Right lobe of liver (tissue), 4 donors: ENCODE data around the gene DAPK2.

Source experiments
- CTCF ChIP-seq, 4 donors: fragments of 200-600 bp in 3 of 4; fragments of 450-650 bp in 1 of 4; IDR thresholded peaks; one replicate each; pipeline versions ENCODE4 v1.5.1 to v1.8.0; 2016 to 2022; ENCODE audit warnings: antibody characterized with exemption in 4 of 4, mild to moderate bottlenecking in 2 of 4
- POLR2A ChIP-seq: fragments of 450-650 bp; IDR thresholded peaks from one replicate; pipeline ENCODE4 v1.6.1; 2017; ENCODE audit warnings: antibody characterized with exemption, mild to moderate bottlenecking
- donor health status: DM: no; HTN: no; CAD: no.
- donor health status: DM: no; HTN: no; CAD: no.
- donor health status: DM: no; HTN: yes; CAD: no.

DNA sequence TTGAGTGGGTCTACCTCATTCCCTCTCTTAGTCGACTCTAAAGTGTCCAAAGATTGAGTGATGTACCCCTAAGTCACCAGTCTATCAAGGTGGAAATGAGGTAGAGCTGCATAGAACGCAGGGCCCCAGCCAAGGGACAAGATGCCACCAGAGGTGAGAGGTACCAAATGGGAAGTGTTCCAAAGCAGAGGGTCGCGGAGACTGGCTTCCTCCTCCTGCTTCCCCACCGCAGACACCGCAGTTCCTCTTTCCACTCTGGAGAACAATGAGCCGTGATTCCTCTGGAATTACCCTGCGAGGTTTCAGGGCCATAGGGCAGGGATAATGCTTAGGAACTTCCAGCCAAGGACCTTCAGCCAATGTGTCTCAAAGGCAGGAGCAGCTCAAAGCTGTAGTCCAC, 55.8 kb downstream of the DAPK2 start:
- TF ChIP-seq CTCF (IDR thresholded peaks at IDR 0.05): no peak
- no peak for TF ChIP-seq POLR2A
